GM19467 (cell line): Measurements from ENCODE around the gene ACVRL1.
A peak's percentile ranks its signal among the peaks of the same experiment; 100 is the strongest.

Experiments used
- ATAC-seq: cut with Tn5 transposase; IDR thresholded peaks from one replicate; pipeline ENCODE4 v1.9.1; 2021; ENCODE audit warnings: mild to moderate bottlenecking, moderate library complexity; ENCODE audit not compliant: unreplicated experiment

Gene ACVRL1

DNA sequence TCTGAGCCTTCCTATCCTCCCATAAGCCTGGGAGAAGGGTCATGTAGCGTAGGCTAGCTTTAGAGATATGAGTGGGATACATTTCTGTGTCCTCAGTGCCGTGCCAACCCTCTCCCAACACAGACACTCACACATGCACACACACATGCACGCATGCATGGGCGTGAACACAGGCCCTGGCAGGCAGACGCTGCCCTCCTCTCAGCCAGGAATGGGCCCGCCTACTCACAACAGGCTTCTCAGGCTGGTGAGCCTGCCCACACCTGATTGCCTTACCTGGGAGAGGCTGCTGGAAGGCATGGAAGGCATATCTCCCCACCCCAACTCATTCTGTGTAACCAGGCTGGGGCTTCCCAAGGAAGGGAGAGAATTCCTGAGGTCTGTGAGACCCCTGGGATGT is 31.4 kb downstream of the ACVRL1 start:
- ATAC-seq = no peak

GRCh38 chr12:51941011-51941581 is 33.8 kb downstream of the ACVRL1 start:
- ATAC-seq = no peak

GRCh38 chr12:51941604-51942003 is 34.3 kb downstream of the ACVRL1 start:
- ATAC-seq = no peak

DNA sequence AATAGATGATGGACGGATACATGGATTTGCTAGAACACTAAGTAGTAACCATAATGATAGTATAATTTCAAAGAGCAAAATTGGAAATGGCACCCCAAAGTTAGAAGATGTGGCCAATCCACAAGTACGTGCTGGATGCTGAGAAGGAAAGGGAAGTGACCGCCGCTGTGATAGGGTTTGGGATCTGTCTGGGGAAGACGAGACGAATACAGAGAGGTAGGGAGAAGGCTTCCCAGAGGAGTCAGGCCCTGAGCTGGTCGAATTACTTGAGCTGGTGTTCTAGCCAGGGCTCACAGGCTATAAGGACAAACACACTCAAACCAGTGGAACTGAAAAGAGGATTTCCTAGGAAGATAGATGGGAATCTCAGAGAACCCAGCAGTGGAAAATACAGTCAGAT is 34.8 kb downstream of the ACVRL1 start:
- no peak for ATAC-seq

DNA sequence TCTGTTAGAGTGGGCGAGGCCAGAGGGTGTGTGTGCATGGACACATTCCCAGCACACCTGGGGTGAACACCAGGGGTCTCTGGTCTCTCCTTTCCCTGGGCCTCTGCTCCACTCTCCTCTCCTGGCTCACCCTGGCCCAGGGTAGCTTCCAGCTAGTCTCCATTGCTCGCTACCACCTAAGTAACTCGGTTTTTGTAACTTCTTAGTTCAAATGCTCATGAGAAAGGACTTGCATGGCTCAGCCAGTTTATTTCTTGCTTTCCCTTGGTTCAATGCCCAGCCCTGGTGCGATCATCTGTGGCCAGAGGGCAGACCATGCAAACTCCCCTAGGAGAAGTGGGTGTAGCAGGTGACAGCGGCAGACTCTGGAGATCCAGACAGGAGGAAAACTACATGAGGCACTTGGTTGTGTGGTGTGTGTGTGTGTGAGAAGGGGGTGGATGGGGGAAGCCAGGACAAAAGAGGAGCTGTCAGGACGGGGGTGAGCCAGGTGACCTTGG is 35.2 kb downstream of the ACVRL1 start:
- ATAC-seq = no peak

- ATAC-seq = no peak
Measured at GRCh38 chr12:51943346-51943745, 36.0 kb downstream of the ACVRL1 start.

DNA sequence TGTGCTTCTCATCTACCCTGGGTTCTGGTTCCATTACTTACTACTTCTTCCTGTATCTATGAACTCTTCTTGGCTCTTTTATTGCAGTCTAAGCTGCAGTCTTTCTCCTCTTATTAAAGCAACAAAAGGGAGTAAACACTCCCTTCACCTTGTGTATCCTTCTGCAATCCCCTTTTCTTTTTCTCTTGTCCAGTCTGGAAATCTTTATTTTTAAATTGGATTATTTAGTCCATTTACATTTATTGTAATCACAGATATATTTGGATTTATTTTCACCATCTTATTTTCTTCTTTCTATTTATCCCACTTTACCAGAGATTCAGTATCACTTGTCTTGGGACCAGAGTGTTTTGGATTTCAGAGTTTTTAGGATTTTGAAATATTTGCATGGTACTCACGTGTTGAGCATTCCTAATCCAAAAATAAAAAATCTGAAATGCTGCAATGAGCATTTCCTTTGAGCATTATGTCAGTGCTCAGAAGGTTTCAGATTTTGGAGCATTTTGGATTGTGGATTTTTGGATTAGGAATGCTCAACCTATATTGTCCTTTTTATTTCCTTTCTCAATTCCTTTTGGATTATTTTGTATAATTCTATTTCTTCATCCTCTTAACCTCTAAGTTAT is 37.4 kb downstream of the ACVRL1 start:
- ATAC-seq = no peak

DNA sequence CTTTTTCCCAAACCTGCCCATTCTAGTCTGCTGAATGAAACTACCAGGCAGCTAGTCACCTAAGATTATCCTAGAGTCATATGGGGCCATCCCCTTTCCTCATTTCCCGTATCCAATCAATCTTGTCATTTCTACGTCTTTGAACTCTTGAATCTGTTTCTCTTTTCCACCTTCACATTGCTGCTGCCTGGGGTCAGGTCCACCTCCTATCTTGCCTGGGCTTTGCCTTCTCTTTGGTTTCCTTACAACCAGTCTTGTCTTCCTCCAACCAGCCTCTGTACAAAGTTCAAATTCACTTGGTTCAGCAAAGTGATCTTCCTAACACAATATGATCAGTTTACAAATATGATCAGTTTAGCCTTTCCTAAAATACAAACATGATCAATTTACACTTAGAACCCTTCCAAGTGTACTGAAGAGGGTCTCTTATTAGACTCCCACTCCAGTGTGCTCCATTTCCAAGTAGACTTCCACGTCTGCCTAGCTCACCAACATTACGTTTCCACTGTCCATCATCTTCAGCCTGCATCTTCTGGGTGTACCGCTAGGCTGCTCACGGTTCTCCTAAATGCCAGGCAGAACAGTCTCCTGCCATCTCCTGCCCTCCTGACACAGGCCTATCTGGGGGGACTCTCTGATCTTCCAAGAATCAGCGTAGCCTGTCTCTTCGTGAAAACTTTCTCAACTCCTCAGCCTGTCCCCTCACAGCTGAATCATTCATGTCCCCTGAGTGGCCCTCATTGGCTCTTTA is 40.1 kb downstream of the ACVRL1 start:
- ATAC-seq = no peak

GRCh38 chr12:51948066-51948465 is 40.8 kb downstream of the ACVRL1 start:
- no peak for ATAC-seq

GRCh38 chr12:51949342-51950030 is 42.2 kb downstream of the ACVRL1 start:
- ATAC-seq = no peak

DNA sequence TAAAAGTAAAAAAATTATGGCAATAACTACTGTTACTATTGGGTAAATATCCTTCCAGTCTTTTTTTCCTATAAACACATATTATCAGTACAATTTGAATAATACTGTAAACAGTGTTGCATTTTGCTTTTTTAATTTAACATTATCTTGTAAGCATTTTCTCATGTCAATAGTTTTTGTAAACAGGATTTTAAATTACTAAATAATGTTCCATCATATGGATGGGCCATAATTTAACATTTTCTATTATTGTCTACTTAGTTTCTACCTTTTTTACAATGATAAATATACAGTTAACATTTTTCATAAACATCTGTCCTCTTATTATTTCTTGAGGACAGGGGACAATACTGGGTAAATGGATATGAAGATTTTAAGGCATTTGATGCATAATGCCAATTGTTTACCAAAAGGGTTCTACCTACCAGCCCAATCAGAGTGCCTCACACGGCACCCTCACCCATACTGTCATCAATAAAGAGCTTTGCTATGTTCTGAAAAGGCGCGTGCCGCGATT is 43.4 kb downstream of the ACVRL1 start:
- no peak for ATAC-seq

DNA sequence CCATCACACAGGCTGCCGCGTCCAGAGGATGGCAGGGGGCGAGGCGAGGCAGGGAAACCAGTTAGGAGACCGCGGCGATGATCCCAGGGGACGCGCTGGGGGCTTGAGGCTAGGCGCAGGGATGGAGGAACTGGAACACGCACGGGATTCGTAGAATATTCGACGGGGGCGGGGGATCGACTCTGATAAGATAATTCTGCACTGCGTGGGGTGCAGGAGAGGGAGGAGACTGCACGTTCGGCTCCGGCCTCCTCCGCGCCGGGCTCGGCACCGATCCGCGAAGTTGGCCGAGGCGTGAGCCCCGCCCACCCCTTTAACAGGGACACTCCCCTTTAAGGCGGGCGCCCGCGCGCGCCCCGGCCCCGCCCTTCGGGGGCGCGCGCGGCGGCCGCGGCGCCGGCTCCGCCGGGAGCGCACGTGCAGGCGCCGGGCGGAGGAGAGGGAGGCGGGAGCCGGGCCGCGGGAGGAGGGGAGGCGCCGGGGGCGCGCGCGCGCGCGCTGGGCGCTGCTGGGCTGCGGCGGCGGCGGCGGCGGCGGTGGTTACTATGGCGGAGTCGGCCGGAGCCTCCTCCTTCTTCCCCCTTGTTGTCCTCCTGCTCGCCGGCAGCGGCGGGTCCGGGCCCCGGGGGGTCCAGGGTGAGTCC is 44.0 kb downstream of the ACVRL1 start, which contains the start of gene ACVR1B:
Gene ACVR1B, plus strand, starts transcription at position 501 of the 644 bp plus-strand sequence. Its CDS starts 45 bp downstream, at position 546.
- peak; percentile 83 for ATAC-seq

DNA sequence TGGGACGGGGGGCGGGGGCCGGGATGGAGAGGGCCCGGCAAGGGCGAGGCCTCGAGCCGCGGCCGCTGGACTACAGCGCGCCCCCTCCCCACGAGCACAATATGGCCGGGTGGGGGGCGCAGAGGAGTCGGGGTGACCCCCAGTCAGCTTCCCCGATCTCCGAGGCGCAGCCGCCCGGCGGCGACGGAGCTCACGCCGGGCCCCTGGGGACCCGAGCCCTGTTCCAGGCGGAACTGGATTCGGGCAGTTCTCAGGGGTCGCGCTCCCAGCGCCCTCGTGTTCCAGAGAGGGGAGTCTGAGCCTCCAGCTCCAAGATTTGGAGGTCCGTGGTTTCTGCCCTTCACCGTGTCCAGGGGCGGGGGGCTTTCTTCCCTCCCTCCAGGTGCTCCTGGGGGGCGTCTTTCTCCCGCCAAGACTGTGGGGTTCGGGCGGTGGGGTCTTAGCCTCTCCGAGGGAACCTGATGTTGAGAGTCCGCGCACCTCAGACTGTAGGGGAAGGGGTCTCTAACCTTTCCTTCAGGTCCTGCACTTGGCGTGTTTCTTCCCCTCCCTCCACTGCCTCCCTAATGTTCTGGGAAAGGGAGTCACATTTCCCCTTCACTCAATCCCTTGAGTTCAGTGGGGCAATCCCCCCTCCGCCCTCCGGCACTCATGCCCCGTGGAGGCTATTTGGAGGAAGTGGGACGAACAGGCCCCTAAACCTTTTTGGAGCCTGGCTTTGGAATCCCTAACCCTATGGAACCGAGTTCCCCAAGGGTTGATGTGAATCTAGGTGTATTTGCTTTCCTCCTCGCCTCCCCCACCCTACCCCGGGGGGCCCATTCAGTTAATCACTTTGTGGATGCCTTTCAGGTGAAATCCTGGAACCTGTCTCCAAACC is 44.8 kb downstream of the ACVRL1 start:
- ATAC-seq = no peak

DNA sequence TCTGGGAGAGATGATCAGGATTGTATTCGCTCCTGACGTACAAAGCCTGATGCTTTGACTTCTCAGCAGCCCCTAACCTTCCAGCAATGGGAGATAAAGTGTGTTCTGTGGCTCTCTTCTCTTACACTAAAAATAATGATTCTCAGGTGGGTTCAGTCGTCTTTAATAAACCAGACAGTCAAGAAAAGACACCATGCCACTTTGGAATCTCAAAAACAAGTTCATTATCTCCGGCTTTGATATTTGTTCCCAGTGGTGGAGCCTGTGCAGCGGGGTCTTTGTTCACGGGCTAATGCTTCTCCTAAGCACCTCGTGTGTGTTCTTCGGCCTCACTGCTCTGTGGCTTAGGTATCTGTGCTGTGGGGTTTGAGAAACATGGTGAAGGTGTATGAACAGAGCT is 45.8 kb downstream of the ACVRL1 start:
- ATAC-seq = no peak

- ATAC-seq = no peak
Measured at GRCh38 chr12:51953864-51954263, 46.6 kb downstream of the ACVRL1 start.

DNA sequence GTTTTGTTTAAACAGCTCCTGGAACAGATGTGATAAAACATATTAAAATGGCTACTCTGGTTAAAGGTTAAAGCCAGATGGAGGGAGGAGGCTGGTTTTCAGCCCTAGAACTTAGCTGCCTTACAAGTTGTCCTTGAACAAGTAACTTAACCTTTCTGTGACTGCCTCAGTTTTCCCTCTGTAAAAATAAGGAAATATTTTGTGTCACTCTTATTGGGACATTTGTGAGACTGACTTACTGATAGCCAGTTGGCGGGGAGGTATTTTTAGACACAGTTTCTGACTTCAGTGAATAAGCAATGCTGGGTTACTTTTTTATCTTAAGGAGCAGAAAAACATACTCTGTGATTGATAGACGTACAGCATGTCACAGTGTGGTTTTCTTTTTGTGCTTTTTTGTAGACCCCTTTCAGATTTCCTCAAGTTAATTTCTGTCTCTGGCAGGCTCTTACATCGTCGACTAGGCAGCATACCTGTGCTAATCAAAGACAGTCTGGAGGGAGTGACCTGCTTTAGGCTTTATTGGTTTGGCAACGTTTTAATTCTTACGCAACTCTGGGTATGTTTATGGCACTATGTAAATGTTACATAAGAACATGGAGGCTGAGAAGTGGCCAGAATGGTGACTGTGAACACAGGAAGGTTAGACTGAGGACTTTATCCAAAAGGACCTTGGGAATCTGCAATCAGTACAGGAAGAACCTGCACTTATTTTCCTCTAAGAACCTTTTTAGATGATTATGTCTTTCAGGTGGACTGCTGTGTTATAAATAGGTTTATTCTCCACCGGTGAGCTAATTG is 47.5 kb downstream of the ACVRL1 start:
- no peak for ATAC-seq

DNA sequence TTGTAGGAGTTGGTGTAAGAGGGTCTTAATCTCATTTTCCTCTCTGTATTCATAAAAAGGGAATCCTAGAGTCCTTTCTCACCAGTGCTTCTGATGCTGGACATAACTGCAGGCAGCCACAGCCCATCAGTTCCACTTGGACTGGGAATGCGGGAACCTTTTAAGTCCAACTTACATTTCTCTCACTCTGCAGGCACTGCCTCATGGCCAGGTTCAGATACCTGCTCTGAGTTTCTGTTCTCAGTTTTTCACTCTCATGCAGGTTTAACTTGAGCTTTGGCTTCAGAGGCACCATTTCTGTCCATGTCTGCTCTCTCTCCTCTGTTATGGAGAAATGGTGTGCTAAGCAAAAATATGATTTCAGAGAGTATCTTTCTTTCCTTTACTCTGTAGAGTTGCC is 48.4 kb downstream of the ACVRL1 start:
- ATAC-seq = no peak

DNA sequence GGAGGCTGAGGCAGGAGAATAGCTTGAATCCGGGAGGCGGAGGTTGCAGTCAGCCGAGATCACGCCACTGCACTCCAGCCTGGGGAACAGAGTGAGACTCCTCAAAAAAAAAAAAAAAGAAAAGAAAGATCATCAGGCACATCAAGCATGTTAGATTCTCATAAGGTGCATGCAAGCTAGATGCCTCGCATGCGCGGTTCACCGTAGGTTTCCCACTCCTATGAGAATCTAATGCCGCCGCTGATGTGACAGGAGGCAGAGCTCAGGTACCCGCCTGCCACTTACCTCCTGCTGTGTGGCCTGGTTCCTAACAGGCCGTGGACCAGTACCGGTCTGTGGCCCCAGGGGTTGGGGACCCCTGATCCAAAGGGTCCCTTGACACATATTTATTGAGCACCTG is 51.2 kb downstream of the ACVRL1 start:
- no peak for ATAC-seq

GRCh38 chr12:51959211-51959610 is 51.9 kb downstream of the ACVRL1 start:
- no peak for ATAC-seq
